ENCODE results near the gene CHKA.
A peak's percentile ranks its signal among the peaks of the same experiment; 100 is the strongest.

The CHKA gene

GRCh38 chr11:68012843-68013610, 108.2 kb downstream of the CHKA start:
- no peak for DNase-seq

DNA sequence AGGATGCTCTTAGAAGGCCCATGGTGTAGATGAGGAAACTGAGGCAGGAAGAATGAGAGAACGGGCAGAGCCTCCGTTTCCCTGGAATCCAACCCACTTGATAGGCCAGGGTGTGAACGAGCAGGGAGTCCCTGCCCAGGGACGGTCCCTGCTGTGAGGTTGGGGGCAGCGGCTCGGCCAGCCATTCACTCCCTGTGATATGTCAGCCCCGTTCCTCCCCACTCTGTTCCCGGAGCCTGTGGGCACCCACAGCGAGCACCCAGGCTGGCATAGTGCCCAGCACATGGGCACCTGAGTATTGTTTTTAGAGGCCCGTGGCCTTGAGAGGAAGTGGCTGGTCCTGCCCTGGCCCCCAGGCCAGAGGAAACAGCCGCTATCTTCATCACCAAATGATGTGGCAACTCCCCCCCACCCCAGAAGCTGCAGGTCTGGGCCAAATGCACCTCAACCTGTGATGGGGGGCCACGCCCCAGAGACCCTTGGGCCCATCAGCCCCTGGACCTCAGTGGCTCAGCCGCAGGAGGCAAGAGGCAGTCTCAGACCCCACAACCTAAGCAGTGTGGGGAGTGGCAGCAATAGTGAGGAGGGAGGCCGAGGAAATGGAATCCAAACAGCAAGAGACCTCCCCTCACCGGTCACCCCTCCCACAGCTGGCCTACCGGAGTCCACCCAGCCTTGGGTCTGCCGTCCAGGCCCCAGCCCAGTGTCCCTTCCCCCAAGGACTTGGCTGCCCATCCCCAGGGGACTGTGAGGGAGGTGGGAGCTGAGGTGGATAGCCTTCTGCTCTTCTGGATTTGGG, 108.9 kb downstream of the CHKA start:
- no peak for DNase-seq

GRCh38 chr11:68011051-68011943, 109.9 kb downstream of the CHKA start:
- no peak for DNase-seq

- DNase-seq = peak; percentile 15
Measured at GRCh38 chr11:68010090-68011041, 110.8 kb downstream of the CHKA start, which contains the start of gene ALDH3B1. ALDH3B1 (plus strand) TSS chr11:68010327; CDS start chr11:68015298, 4,971 bp downstream.

DNA sequence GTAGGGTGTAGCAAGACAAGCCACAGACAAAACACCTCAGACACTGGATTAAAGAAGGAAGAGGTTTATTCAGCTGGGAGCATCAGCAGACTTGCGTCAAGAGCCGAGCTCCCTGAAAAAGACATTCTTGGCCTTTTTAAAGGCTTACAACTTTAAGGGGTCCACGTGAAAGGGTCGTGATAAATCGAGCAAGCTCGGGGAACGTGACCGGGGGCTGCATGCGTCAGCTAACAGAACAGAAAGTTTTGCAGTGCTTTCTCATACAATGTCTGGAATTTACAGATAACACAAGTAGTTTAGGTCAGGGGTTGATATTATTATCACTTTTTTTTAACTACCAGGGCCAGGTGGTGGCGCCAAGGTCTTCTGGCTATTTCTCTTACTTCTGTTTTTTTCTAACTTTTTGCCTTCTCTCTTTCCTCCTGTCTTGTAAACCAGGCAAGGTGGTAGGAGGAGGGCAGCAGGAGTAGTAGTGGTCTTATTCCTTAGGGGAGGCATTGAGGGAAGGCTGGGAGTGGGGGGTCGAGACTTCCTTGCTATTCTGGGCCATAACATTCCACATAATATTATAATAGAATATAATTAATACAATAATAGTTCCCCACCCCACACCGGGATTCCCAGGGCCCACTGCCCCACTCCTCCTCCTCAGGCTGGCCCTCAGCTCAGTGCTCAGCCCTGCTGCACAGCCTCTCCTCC, 111.6 kb downstream of the CHKA start:
- peak; percentile 20 for DNase-seq

DNA sequence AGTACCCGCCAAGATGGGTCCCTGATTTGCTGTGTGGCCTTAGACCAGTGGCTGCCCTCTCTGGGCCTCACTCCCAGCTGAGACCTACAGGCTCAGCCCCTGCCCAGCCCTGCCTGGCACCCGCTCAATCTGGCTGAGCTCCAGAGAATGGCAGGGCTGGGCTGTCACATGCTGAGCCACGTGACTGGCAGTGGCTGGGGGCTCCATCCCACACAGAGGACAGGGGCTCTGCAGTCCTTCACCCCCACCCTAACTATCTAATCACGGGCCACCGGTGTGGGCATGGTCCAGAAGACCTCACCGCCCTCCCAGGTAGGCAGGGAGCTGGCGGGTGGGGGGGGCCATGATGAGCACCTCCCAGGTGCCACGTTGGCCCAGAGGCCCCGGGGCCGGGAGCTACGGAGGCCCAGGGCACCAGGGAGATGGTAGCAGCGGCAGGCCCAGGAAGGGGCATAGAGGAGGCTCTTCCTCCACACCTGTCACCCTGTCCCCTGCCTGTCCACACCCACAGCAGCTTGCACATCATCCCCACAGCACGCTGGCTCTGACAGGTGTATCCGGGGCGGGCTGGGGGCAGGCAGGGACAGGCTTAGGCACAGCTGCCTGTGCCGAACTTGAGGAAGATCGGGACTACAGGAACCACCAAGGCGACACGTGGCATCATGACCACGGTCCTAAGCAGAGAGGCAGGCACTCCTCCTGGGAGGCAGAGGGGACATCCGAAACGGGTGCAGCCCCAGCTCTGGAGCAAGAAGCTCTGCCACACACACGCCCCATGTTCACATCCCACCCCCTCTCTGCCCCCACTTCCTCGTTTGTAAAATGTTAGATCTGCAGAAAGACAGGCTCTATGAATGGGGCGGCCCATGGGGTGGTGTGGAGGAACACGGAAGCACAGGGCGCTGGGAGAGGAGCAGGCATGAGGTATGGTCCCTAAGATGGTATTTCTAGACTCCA, 112.5 kb downstream of the CHKA start:
- DNase-seq = no peak

GRCh38 chr11:68007498-68008380, 113.4 kb downstream of the CHKA start:
- no peak for DNase-seq

GRCh38 chr11:68006606-68007166, 114.5 kb downstream of the CHKA start:
- DNase-seq = no peak

GRCh38 chr11:68004551-68005335, 116.4 kb downstream of the CHKA start:
- no peak for DNase-seq

DNA sequence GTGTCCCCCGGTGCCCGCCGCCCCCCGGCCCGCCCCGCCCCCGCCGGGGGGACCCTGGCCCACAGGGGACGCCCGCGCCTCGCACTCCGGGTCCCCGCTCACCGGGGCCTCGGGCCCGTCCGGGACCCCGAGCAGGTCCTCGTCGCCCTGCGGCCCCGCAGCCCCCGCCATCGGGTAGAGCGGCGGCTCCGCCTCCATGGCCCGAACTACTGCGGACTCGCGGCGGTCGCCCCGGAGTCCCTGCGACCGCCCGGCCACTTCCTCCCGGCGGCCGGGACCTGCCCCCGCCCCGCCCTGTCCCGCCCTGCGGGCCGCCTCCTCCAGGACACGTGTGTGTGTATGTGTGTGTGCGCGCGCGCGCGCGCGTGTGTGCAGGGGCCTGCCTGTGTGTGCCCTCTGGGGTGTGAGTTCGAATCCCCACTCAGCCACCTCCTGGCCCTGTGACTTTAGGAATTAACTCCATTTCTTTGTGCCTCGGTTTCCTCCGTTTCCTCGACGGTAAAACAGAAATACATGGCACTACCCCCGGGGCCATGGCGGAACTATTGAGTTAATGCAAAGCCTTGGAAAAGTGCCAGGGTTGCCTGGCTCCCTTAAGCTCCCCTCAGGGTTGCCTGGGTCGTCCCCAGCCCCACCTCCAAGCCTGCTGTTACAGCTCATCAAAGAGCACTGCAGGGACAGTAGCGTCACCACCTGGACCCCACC, 117.2 kb downstream of the CHKA start, which contains the start of gene UNC93B1:
Gene UNC93B1 (minus strand): TSS at position 252 of the 705 bp plus-strand sequence. CDS start 54 bp downstream, at position 198.
- DNase-seq = peak; percentile 85

DNA sequence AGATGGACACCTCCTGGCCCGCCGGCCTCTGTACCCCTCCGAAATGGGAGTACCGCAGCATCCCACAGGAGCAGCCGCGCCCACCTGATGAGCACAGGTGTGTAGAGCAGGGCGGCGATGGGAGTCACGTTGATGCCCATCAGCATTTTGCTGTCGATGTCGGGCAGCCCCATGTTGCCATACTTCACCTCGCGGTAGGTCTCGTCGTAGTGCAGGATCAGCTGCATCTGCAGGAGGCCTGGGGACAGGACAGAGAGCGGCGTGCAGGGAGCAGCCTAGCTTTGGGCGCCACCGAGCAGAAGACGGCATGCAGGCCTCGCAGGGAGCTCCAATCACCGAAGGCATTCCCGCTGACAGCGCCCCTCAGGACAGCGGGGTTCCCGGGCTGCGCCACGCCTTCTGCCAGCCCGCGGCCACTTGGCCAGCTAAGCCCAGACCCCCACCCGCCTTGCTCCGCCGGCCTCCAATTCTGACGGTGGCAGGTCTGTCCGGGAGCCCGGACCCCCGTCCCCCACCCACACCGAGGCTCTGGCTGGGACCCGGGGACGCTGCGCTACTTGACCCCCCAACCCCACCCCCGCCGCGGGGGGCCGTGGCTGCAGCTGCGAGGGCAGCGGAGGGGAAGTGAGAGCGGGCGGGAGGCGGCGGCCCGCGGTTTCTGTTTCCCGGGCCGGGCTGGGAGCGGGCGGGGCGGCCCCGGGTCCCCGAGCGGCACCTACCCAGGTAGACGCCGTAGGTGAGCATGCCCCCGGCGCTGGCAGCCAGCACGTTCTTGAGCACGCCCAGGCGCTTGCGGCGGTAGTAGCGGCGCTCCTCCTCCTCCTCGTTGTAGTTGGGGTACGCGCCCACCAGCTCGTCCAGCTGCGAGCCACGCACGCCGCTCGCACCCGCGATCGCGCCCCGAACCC, 118.0 kb downstream of the CHKA start:
- DNase-seq = peak; percentile 61
